LNCaP clone FGC (cell line): ENCODE data around the gene IFT122.
A peak's percentile ranks its signal among the peaks of the same experiment; 100 is the strongest.

Experiments
- DNase-seq: peaks from one replicate; pipeline ENCODE4 v3.0.0-alpha.2; 2011; ENCODE audit warnings: low read depth
- H3K4me3 ChIP-seq: 2 replicates; pipeline ENCODE4 v1.5.1; 2011; ENCODE audit warnings: mild to moderate bottlenecking, low read depth, low read length, control low read depth
- CTCF ChIP-seq: IDR thresholded peaks from 2 replicates; pipeline ENCODE4 v1.5.1; 2012; ENCODE audit warnings: mild to moderate bottlenecking; ENCODE audit not compliant: control insufficient read depth, insufficient read depth; ENCODE audit errors: extremely low read depth

IFT122 gene

GRCh38 chr3:129424185-129424841 is 15.7 kb upstream of the IFT122 start:
- no peak for TF ChIP-seq CTCF
- peak; percentile 100 for DNase-seq
- H3K4me3 ChIP-seq: peak overlapping the region; percentile 60

GRCh38 chr3:129425213-129425612 is 14.8 kb upstream of the IFT122 start:
- no peak for TF ChIP-seq CTCF
- H3K4me3 ChIP-seq: peak overlapping the region; percentile 60
- DNase-seq: no peak

- H3K4me3 ChIP-seq: peak overlapping the region; percentile 60
- no peak for TF ChIP-seq CTCF
Measured at GRCh38 chr3:129425619-129426018, 14.4 kb upstream of the IFT122 start.

GRCh38 chr3:129428007-129428375 is 12.0 kb upstream of the IFT122 start:
- TF ChIP-seq CTCF: no peak
- DNase-seq: no peak
- peak overlapping the region; percentile 53 for H3K4me3 ChIP-seq

More at GRCh38 chr3:129425619-129426018, 14.4 kb upstream of the IFT122 start:
- no peak for DNase-seq

- peak within 1 kb of the TSS; percentile 53 for H3K4me3 ChIP-seq
Measured at GRCh38 chr3:129428376-129429079, 11.5 kb upstream of the IFT122 start, which contains the start of gene EFCAB12. Gene EFCAB12, minus strand, starts transcription at chr3:129428636. Its CDS starts 148 bp downstream, at chr3:129428488.

GRCh38 chr3:129429080-129429451 is 11.0 kb upstream of the IFT122 start:
- TF ChIP-seq CTCF: no peak
- peak overlapping the region; percentile 53 for H3K4me3 ChIP-seq
- DNase-seq: no peak

More at GRCh38 chr3:129428376-129429079, 11.5 kb upstream of the IFT122 start, which contains the start of gene EFCAB12:
- peak; percentile 88 for DNase-seq
- TF ChIP-seq CTCF: no peak
